ENCODE measurements around the gene KIRREL1.
"Not testable (repeated sequence)": the region's sequence is repeated elsewhere in the genome, so short reads cannot be mapped to it uniquely, and the experiment has no call there.

DNA sequence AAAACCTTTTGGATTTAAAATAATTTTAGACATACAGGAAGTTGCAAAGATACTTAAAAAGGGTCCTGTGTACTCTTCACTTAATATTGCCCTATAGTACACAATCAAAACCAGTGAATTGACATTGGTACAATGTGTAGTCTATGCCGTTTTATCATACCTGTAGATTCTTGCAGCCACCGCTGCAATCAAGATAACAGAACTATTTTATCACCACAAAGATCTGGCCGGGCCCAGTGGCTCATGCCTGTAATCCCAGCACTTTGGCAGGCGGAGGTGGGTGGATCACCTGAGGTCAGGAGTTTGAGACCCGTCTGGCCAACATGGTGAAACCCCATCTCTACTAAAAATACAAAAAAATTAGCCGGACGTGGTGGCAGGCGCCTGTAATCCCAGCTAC lies 135.1 kb downstream of the KIRREL1 start:
- TF ChIP-seq, protein P1, sequence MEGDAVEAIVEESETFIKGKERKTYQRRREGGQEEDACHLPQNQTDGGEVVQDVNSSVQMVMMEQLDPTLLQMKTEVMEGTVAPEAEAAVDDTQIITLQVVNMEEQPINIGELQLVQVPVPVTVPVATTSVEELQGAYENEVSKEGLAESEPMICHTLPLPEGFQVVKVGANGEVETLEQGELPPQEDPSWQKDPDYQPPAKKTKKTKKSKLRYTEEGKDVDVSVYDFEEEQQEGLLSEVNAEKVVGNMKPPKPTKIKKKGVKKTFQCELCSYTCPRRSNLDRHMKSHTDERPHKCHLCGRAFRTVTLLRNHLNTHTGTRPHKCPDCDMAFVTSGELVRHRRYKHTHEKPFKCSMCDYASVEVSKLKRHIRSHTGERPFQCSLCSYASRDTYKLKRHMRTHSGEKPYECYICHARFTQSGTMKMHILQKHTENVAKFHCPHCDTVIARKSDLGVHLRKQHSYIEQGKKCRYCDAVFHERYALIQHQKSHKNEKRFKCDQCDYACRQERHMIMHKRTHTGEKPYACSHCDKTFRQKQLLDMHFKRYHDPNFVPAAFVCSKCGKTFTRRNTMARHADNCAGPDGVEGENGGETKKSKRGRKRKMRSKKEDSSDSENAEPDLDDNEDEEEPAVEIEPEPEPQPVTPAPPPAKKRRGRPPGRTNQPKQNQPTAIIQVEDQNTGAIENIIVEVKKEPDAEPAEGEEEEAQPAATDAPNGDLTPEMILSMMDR (IDR thresholded peaks at IDR 0.05; ENCODE audit: low read length), result not testable (repeated sequence)
- not testable (repeated sequence) for TF ChIP-seq EZH2 (IDR thresholded peaks at IDR 0.05; ENCODE audit: borderline replicate concordance, low read length)
